Activated CD4-positive, alpha-beta T cell treated with anti-CD3 and anti-CD28 coated beads, Interleukin-2, amount 50 U/mL, for 24 hours (primary cell): ENCODE measurements around the gene BTBD9.

Experiments
- DNase-seq, 2 donors: peaks; one replicate each; pipeline ENCODE4 v3.0.0-alpha.2; 2020; ENCODE audit warnings: low read depth in 1 of 2, low spot score in 1 of 2

Gene BTBD9

GRCh38 chr6:38262026-38262425 lies 377.7 kb downstream of the BTBD9 start:
- DNase-seq, result no peak

- no peak for DNase-seq
Observed at GRCh38 chr6:38261626-38262025, 378.1 kb downstream of the BTBD9 start.

GRCh38 chr6:38259736-38260135 lies 380.0 kb downstream of the BTBD9 start:
- no peak for DNase-seq

- no peak for DNase-seq
Observed at GRCh38 chr6:38248500-38249234, 391.1 kb downstream of the BTBD9 start.

GRCh38 chr6:38245295-38245694 lies 394.4 kb downstream of the BTBD9 start:
- no peak for DNase-seq

GRCh38 chr6:38244869-38245268 lies 394.9 kb downstream of the BTBD9 start:
- DNase-seq, result no peak

- no peak for DNase-seq
Observed at GRCh38 chr6:38241200-38241871, 398.4 kb downstream of the BTBD9 start.

- DNase-seq, result no peak
Observed at GRCh38 chr6:38239719-38240451, 399.8 kb downstream of the BTBD9 start.

- no peak for DNase-seq
Observed at GRCh38 chr6:38236631-38237030, 403.1 kb downstream of the BTBD9 start.

GRCh38 chr6:38234934-38235682 lies 404.6 kb downstream of the BTBD9 start:
- DNase-seq, result no peak

GRCh38 chr6:38234141-38234540 lies 405.6 kb downstream of the BTBD9 start:
- DNase-seq, result no peak

GRCh38 chr6:38233161-38233791 lies 406.5 kb downstream of the BTBD9 start:
- DNase-seq, result no peak

- no peak for DNase-seq
Observed at GRCh38 chr6:38225766-38226165, 414.0 kb downstream of the BTBD9 start.

GRCh38 chr6:38221251-38221650 lies 418.5 kb downstream of the BTBD9 start:
- no peak for DNase-seq

- no peak for DNase-seq
Observed at GRCh38 chr6:38220069-38220723, 419.5 kb downstream of the BTBD9 start.

GRCh38 chr6:38218235-38218634 lies 421.5 kb downstream of the BTBD9 start:
- no peak for DNase-seq

GRCh38 chr6:38216451-38216850 lies 423.3 kb downstream of the BTBD9 start:
- DNase-seq, result no peak

- no peak for DNase-seq
Observed at GRCh38 chr6:38215651-38216311, 423.9 kb downstream of the BTBD9 start.

GRCh38 chr6:38215225-38215624 lies 424.5 kb downstream of the BTBD9 start:
- no peak for DNase-seq

- DNase-seq, result no peak
Observed at GRCh38 chr6:38214159-38214558, 425.6 kb downstream of the BTBD9 start.
